GM10266 (cell line): ENCODE measurements around the gene DNAH9.

ENCODE experiments used
- DNase-seq: peaks from one replicate; pipeline ENCODE4 v3.0.0; 2012; ENCODE audit errors: extremely low spot score
- TF ChIP-seq, protein P1 (sequence below): IDR thresholded peaks from 2 replicates; pipeline ENCODE4 v1.5.1; 2012; ENCODE audit warnings: mild to moderate bottlenecking, low read depth; ENCODE audit not compliant: control insufficient read depth, insufficient read depth; ENCODE audit errors: missing control alignments

The DNAH9 gene

DNA sequence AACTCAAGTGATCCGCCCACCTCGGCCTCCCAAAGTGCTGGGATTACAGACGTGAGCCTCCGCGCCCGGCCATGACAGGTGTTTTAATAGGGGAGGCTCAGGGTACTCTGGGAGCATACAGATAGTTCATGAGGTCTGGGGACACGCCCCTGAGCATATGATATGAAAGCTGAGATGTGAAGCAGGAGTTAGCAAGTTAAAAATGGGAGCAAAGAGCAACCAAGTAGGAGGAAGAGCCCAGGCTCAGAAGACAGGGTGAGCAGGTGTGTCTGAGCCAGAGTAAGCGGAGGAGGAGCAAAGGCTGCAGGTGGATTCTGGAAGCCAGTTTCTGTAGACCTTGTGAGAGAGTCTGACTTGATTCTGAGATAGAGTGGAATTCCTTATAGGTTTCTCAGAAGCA, 103.6 kb downstream of the DNAH9 start:
- no peak for DNase-seq
- TF ChIP-seq, protein P1, sequence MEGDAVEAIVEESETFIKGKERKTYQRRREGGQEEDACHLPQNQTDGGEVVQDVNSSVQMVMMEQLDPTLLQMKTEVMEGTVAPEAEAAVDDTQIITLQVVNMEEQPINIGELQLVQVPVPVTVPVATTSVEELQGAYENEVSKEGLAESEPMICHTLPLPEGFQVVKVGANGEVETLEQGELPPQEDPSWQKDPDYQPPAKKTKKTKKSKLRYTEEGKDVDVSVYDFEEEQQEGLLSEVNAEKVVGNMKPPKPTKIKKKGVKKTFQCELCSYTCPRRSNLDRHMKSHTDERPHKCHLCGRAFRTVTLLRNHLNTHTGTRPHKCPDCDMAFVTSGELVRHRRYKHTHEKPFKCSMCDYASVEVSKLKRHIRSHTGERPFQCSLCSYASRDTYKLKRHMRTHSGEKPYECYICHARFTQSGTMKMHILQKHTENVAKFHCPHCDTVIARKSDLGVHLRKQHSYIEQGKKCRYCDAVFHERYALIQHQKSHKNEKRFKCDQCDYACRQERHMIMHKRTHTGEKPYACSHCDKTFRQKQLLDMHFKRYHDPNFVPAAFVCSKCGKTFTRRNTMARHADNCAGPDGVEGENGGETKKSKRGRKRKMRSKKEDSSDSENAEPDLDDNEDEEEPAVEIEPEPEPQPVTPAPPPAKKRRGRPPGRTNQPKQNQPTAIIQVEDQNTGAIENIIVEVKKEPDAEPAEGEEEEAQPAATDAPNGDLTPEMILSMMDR = no peak

DNA sequence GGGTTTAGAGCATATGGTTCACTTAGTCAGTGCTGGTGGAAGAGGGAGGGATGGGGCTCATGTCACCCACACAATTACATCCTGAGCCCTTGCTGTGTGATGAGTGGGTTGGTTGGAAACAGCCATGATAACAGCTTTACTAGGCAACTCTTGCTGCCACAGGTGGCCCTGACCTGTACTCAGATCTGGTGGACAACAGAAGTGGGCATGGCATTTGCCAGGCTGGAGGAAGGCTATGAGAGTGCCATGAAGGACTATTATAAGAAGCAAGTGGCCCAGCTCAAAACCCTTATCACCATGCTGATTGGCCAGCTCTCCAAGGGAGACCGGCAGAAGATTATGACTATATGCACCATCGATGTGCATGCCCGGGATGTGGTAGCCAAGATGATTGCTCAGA, 105.8 kb downstream of the DNAH9 start:
- TF ChIP-seq, protein P1 = no peak
- DNase-seq = no peak

DNA sequence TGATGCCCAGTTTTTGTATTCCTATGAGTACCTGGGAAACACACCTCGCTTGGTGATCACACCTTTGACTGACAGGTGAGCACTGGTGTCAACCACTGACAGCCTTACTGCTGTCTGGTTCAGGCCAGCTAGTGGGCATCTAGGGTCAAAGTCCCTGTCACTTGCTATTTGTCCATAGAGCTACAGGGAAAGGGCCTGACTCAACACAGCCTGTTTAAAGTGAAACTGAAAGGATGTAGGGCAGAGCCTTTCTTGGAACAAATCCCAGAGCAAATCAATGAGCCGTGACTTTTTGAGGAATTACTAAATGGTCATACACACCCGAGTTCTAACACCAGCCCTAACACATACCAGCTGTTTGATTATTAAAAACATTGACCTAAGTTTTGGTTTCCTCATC, 106.8 kb downstream of the DNAH9 start:
- TF ChIP-seq, protein P1 = no peak
- no peak for DNase-seq

DNA sequence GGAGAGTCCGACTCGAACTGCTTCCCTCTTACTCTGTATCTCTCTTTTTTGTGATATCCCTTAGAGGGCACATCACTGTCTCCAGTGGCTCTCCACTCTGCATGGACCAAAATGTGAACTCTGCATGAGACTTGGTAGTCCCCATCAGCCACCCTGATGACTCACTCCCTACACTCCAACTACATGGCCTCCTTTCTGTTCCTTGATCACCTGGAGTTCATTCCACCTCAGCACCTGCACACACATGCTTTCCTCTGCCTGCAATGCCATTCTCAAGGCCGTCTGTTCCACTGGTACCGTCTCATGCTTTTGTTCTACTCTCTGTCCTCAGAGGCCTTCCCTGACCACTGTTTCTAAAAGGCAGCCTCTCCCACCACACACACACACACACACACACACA, 109.3 kb downstream of the DNAH9 start:
- no peak for DNase-seq

DNA sequence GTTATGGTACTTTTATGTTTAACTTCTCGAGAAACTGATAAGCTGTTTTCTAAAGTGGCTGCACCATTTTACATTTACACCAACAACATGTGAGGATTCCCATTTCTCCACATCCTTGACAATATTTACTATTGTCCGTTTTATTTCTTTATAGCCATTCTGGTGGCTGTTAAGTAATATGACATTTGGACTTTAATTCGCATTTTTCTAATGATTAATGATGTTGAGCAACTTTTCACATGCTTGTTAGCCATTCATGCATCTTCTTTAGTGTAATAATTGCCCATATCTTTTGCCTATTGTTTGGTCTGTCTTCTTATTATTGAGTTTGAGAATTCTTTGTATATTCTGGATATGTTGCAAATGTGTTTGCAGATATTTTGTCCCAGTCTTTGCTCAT, 114.2 kb downstream of the DNAH9 start:
- TF ChIP-seq, protein P1 = no peak
- DNase-seq = no peak

More for the DNA sequence above, 109.3 kb downstream of the DNAH9 start:
- TF ChIP-seq, protein P1 = no peak

DNA sequence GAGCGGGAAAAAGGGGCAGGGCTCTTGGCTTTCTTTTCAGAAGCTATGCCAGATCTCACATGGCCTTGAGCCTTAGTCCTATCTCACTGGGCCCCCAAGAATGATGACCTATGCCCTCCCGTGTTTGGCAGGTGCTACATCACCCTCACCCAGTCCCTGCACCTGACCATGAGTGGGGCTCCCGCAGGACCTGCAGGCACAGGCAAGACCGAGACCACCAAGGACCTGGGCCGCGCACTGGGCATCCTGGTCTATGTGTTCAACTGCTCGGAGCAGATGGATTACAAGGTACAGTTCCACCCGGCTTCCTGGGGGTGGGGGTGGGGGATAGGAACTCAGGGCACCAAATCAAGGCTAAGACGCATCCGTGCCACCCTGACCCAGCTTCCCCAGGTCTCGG, 120.9 kb downstream of the DNAH9 start:
- TF ChIP-seq, protein P1 = no peak
- no peak for DNase-seq

DNA sequence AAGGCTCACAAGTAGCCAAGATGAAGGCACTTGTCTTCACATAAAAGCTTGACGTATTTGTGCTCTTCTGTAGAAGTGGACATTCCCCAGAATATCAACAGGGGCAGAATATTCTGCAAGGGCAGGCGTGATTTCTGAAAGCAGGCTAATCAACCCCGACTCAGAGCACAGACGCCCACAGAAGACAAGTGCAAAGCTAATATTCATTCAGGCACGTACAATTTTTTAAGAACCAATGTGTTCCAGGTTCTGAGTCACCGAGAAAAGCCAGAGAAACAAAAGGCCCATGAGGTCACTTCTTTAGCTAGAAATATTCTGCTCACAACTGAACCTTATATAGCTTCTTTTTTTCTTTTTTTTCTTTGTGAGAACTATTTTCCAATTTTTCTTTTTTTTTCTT, 121.6 kb downstream of the DNAH9 start:
- TF ChIP-seq, protein P1 = no peak
- no peak for DNase-seq
